Activated CD8-positive, alpha-beta memory T cell treated with anti-CD3 and anti-CD28 coated beads for 1 hour (primary cell): ENCODE results near the gene INF2.

ENCODE experiments used
- DNase-seq, 2 donors: peaks; one replicate each; pipeline ENCODE4 v3.0.0-alpha.2; 2020; ENCODE audit warnings: low read depth in 1 of 2; ENCODE audit errors: extremely low read depth in 1 of 2

INF2 gene

GRCh38 chr14:104732931-104733681 lies 43.7 kb downstream of the INF2 start:
- no peak for DNase-seq

GRCh38 chr14:104734051-104734587 lies 44.7 kb downstream of the INF2 start:
- no peak for DNase-seq

GRCh38 chr14:104734601-104734990 lies 45.2 kb downstream of the INF2 start:
- no peak for DNase-seq

- DNase-seq = no peak
Observed at GRCh38 chr14:104734991-104735779, 45.8 kb downstream of the INF2 start.

GRCh38 chr14:104735830-104736642 lies 46.6 kb downstream of the INF2 start:
- DNase-seq = no peak

GRCh38 chr14:104738375-104739019 lies 49.1 kb downstream of the INF2 start:
- no peak for DNase-seq

GRCh38 chr14:104739026-104739425 lies 49.6 kb downstream of the INF2 start:
- DNase-seq = no peak

GRCh38 chr14:104739546-104740516 lies 50.4 kb downstream of the INF2 start:
- DNase-seq = no peak

- no peak for DNase-seq
Observed at GRCh38 chr14:104741108-104741802, 51.8 kb downstream of the INF2 start.

- no peak for DNase-seq
Observed at GRCh38 chr14:104741803-104742251, 52.4 kb downstream of the INF2 start.

GRCh38 chr14:104742586-104743455 lies 53.4 kb downstream of the INF2 start:
- DNase-seq = no peak

- no peak for DNase-seq
Observed at GRCh38 chr14:104743461-104744380, 54.3 kb downstream of the INF2 start.

GRCh38 chr14:104744484-104744883 lies 55.1 kb downstream of the INF2 start:
- DNase-seq = no peak

- no peak for DNase-seq
Observed at GRCh38 chr14:104745431-104745830, 56.0 kb downstream of the INF2 start.

- no peak for DNase-seq
Observed at GRCh38 chr14:104746071-104746545, 56.7 kb downstream of the INF2 start.

- no peak for DNase-seq
Observed at GRCh38 chr14:104746934-104747481, 57.6 kb downstream of the INF2 start.
